Suppressor macrophage treated with lipopolysaccharide for 4 hours (primary cell): Measurements from ENCODE around the gene BOD1.

ENCODE experiments used
- DNase-seq: peaks from one replicate; pipeline ENCODE4 v3.0.0-alpha.2; 2020

The BOD1 gene

GRCh38 chr5:173575985-173576384 is 40.5 kb downstream of the BOD1 start:
- DNase-seq: no peak

DNA sequence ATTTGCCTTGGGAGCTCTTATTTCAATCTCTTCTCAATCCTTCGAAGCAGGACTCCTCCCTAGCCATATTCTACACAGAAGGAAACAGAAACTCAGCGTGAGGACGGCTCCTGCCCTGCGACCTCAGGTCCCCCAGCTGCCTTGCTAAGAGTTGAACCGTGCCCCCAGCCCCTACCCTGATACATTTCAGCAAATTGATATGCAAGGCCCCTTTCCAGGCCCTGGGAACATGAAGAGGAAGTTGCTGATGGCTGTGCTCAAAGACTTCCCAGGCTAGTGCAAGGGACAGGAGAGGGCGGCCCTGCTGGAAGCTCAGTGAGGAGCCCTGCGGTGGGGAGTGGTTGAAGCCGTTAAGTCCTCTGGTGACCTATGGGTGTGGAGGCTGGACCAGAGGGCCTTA is 41.5 kb downstream of the BOD1 start:
- DNase-seq: no peak

- peak; percentile 77 for DNase-seq
These were observed 43.1 kb downstream of the BOD1 start for GRCh38 chr5:173573126-173573960.

DNA sequence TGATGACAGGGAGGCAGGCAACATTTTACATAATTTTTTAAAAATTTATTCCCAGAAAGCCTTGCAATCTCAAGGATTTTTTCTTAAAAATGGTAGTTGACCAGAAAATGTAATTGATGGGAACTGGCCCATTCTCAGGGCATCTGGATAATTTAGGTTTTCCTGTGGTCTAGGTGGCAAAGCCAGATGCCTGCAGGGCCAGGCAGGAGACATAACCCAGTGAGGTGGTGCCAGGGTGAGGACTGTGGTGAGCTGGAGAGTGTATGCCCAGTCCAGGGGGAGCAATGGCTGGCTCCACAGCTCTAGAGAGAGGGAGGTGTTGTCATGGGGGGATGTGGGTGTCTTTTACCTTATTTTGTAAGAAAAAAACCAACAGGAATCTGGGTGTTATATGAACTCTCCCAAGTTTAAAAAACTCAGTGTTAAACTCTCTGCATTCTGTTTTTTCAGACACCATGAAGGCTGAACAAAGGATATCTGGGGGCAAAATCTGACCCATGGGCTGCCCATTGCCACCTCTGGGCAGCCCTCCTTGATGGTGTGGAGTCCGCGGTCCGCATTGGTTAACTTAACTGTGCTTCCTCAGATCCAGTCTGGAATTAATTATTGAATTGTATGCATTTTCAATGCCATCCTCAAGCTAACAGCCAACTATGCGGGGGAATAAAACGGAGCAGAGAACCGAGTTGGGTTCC is 43.9 kb downstream of the BOD1 start:
- no peak for DNase-seq

DNA sequence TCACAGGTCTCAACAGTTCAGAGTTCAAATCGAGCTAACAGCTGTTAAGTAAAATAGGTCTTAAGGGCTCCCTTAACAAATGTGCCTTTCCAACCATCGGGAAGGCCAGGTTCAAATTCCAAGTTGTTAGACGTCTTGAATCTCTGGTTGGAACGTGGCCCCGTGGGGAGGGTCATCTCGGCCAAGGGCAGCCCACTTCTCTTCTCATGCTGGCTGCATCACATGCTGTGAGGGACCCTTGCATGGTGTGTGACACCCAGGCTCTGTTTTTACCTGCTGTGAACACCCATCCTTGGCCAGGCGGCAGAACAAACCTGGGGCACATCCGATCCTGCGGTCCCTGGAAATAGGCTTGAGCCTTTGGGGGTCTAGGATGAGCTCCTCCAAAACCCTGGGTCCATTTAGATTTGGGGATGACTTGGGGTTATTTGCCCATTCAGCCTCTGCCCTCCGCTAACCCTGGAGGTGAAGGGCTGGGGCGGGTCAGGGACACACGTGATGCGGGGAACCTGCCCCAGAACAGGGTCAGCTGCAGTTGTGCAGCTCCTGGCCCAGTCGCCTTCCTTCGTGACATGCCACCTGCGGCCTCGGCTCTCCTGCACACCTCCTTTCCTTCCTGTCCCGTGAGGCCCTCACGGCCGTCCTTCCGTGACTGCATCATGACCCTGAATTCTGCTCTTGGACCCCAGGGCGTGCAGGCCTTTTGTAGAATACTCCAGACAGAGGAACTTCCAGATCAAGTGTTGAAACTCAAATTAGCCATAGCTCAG is 45.9 kb downstream of the BOD1 start:
- no peak for DNase-seq

- no peak for DNase-seq
These were observed 47.7 kb downstream of the BOD1 start for GRCh38 chr5:173568703-173569102.

DNA sequence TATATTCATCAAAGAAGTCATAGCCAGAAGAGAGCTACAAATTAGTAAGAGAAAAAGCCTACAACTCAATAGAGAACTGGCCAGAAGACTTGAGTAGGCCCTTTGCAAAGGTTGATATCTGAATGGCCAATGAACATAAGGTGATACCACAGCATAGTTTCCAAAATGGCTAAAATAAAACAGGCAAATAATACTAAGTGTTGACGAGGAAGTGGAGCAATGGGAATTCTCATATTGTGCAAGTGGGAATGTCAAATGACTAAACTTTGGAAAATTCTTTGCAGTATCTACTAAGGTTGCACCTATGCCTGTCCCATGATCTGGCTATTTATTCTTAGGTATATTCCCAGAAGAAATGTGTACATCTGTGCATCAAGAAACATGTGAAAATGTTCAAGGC is 48.3 kb downstream of the BOD1 start:
- DNase-seq: no peak

GRCh38 chr5:173567548-173567947 is 48.9 kb downstream of the BOD1 start:
- DNase-seq: no peak

DNA sequence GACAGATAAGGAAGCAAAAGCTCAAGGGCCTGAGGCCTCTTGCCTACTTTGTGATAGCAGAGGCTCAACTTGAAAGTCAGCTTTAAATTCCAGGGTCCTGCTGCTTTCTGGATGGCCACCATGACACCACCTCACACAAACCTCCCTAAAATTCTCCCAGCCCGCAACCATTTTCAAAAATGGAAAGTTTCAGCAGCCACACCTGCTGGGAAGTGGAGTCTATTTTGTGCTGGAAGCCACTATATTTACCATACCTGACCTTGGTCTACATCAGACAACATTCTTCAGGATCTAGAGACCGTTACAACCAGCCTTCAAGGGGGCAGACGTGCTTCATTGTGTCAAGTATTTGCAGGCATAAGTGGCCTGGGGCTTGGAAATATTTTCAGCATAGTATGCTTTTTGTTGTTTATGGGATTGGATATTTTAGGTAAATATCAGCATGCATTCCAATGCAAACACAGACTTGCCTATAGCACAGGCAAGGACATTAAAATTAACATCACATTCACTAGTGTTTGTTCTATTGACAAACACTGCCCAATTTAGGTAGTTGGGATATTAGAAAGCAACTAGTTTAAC is 50.9 kb downstream of the BOD1 start:
- no peak for DNase-seq

DNA sequence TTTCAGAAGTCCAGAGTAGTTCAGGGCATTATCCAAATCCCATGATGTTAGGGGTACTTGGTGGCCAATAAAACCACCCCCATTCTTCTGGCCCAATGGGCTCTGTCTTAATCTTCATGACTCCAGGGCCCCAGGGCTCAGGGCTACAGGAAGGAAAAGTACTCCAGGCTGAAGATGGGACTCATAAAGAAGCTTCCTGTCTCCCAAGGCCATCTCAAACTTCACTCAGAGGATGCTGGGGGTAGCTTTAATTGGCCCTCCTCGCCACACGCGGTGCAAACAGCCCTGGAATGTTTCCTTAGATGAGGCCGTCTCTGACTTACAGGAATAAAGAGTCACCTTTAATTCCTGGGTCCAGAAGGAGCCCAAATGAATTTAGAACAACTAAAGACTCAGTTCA is 52.3 kb downstream of the BOD1 start:
- DNase-seq: no peak

GRCh38 chr5:173563246-173563645 is 53.2 kb downstream of the BOD1 start:
- DNase-seq: no peak

DNA sequence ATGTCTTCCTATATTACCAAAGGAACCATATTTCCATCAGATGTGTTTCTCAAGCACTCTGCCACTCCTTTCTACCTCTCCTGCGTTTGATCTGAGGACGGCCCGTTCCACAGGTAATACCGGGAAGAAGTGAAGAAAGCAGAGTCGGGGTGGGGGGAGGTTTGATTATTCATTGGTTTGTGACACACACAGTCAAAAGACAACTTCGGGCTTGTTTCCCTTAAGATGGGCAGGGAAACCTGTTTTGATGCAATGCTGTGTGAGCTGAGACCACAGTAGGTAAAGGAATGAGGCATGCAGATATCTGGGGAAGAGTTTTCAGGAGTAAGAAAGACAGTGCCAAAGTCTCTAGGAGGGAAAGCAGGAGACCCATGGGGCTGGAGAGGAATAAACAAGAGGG is 54.0 kb downstream of the BOD1 start:
- no peak for DNase-seq
